Daoy (cell line): ENCODE data around the gene SPATA12. TPM values are rescaled to one million over a fixed set of nuclear protein-coding genes. Genes with fewer than 3 reads are reported as not detected.

Experiments
- DNase-seq: peaks from one replicate; pipeline ENCODE4 v3.0.0-alpha.2; 2015; ENCODE audit warnings: low read depth
- total RNA-seq: library from RNA; depleted of rRNA; stranded (reverse); fragments of >200 nt; shearing (Covaris generic); gene quantifications from 2 replicates; pipeline ENCODE4 v1.2.3, GENCODE V29; 2014; rRNA removed

The SPATA12 gene, protein sequence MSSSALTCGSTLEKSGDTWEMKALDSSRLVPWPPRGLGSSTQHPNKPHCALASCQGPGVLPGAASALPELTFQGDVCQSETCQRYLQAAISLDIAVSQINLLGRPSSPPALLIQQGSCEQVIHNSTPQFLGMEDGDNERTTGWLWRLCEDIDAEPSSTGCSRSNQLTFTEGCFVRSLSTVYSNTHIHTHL
- total RNA-seq = 0.34 TPM in 1 of 2 replicates, not detected in the other

DNA sequence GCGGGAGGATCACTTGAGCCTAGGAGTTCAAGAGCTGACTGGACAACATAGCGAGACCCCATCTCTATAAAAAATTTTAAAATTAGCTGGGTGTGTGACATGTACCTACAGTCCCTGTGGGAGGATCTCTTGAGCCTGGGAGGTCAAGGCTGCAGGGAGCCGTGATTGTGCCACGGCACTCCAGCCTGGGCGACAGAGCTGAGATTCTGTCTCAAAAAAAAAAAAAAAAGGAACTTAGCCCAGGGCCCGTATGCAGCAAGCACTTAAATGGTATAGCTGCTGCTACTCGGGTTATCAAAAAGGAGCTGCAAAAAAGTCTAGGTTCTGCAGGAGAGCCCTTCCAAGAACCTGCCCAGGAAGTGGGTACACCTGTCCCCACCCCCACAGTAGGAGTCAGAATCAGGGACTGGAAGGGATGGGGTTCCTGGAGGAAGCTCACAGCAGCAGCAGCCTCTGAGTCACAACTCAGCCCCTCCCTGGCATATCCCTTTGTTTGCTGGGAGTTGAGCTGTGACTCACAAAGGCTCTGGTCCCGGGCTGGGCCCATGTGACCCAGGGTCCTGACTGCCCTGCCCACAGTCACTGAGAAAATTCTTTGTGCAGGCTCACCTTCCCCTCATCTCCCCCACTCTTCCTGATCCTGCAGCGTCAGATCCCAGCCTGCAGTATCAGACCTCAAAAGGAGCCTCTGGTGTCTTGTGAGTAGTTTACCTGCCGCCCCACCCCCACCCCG lies at the start of gene SPATA12:
TSS of gene SPATA12 (plus strand) at position 576 of the 733 bp plus-strand sequence. CDS start 13,031 bp downstream, outside the sequence.
- DNase-seq = peak; percentile 94

DNA sequence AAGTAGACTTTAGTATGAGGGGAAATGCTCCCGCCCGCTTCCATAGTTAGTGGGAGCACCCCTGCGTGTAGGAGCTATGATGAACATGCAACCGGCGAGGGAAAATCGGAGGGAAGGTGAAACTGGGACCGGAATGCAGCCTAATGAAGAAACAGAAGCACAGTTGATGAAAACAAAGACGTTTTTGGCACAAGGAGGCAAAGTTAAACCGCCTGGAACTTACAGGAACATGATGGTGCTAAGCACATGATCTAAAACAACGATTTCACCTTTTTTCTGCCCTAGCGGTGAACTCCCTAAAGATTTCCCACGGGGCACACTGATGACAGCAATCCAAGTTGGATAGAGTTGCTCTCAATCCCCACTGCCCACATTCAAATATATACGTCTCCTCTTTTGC lies 49.4 kb upstream of the SPATA12 start:
- no peak for DNase-seq

DNA sequence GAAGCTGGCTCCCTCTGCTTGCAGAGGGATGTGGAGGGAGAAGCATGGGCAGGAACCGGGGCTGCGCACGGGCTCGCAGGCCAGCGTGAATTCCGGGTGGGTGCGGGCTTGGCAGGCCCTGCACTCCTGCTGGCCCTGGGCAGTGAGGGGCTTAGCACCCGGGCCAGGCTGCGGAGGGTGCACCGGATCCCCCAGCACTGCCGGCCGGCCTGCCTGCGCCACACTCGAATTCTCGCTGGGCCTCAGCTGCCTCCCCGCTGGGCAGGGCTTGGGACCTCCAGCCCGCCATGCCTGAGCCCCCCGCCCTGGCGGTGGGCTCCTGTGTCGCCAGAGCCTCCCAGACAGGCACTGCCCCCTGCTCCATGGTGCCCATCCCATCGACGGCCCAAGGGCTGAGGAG lies 47.6 kb upstream of the SPATA12 start:
- DNase-seq = no peak

DNA sequence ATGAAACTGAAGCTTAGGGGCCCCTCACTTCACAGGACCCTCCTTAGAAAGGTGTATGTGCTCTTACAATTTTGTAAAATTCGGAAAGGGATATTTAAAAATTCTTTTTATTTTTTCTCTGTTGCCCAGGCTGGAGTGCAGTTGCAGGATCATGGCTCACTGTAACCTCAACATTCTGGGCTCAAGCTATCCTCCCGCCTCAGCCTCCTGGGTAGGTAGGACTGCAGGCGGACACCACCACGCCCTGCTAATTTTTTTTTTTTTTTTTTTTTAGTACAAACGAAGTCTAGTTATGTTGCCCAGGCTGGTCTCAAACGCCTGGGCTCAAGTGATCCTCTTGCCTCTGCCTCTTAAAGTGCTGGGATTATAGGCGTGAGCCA lies 45.1 kb upstream of the SPATA12 start:
- no peak for DNase-seq

DNA sequence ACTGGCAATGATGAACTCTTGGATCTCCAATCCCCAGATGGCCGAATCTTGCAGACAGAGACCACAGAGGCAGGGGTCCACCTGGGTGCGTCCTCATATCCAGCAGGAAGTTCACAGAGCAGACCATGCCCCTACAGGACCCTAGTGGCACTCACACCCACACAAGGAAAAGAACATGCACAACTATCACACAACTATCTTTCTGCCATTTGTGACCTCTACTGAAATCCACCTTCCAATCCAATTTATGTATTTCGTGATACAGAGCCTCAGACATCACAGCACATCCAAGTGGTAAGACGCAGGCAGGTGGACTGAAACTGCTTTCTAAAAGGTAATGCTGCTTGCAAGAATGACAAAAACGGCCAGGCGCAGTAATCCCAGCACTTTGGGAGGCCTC lies 44.6 kb upstream of the SPATA12 start:
- no peak for DNase-seq

DNA sequence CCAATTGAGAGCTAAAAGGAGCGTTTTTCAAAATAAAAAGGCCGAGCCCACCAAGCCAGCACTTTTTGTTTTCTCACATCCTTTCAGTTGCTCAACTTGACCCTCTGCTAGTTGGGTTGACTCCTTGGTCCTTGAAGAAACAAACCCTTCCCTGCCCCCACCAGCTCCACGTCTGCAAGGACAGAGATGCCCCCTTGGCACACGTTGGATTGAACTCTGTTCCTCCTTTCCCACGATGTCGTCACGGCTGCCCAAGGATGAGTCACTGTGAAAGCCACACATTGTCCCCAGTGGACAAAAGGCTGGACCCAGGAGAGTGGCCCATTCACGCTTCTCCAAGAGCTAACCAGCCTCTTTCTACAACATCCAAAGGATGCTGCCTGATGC lies 43.0 kb upstream of the SPATA12 start:
- peak; percentile 61 for DNase-seq

DNA sequence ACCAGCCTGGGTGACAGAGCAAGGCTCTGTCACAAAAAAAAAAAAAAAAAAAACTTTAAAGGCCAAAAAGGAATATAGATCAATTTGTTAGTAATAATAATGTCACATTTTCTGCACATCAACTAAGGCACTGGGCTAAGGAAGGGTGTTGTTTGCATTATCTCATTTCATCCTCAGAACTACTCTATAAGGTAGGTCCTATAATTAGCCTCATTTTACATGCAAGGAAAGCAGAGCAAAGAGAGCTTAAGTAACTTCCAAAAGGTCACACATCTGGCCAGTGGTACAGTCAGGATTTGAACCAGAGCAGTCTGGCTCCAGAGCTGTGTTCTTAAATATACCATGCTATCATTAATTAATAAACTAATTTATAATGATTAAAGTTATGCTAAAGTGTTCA lies 42.2 kb upstream of the SPATA12 start:
- no peak for DNase-seq

DNA sequence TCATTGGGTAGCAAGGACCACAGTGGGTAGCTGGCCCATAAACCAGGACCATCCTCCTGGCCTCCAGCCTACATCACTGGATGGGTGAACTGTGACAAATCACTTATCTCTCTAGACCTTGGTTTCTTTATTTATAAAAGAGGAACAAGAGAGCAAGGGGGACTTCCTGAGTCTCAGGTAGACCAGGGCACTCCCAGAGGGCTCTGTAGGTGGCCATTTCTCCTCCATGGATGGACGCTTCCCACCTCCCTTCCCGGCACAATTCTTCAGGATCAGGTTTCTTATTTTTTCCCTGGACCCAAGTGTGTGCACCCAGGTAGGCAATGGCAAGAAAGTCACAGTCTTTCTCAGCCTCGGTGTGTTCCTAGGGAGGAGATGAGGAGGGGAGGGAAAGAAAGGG lies 41.4 kb upstream of the SPATA12 start:
- DNase-seq = no peak

DNA sequence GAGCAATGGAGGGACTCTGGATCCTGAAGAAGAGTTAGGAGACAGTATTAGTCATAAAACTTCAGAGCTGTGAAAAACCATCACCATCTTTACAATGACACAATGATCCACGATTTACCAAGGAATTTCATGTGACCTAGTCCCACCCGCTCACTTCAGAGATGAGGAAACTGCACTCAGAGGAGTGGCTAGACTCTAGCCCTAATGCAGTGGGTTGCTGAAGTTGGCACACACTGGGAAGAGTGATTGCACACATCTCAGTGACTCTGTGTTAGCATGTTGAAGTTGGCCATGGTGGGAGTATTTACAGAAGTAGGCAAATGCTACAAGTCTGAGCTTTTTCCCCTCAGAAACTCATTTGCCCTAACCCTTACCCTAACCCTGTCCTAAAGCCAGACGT lies 35.2 kb upstream of the SPATA12 start:
- DNase-seq = no peak

DNA sequence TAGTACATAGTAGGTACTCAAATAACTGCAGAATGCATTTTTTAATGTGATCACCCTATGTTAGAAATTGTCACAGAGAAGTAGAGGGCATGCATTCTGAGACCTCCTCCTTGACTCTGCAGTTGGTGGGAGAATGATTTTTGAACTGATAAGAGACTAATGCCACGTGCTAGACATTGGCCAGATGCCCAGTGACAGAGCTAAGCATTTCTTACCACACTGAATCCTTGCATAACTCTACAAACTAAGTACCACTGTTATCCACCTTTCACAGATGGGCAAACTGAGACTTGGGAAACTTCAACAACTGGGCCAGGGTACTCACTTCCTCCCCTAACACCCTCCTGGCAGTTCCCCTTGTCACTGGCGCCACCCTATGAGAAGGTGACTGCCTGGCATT lies 33.5 kb upstream of the SPATA12 start:
- DNase-seq = peak; percentile 26

DNA sequence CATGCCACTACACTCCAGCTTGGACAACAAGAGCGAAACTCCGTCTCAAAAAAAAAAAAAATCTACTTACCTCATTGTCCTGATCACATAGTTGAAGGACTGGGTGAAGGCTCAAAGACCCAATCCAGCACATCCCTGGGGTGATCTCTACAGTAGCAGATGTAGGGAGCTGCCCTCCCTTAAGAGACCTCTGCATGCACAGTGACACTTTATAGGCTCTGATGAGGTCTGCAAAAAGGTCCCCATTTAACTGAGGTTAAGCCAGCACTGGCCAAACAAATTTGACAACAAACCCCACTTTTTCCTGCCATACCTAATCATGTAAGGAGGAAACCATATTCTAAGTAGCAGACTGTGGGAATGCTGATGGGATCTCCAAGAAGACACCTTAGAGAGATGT lies 31.1 kb upstream of the SPATA12 start:
- DNase-seq = no peak

DNA sequence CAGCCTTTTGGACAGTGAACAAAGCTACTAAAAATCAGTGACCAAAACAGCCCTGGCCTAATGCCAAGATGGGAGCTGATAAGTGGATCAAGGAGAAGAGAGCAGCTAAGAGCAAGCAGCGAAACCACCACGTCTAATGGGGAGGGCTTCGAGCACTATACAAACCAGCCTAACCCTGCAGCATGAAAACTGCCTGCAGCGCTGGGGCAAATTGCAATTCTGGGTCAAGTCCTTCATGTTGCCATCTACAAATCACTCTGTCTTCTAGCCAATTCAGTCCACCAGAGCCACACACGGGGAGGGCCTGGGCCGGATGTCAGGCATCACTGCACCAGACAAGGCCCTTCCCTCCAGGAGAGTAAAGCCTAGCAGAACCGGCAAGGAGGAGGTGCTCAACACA lies 30.5 kb upstream of the SPATA12 start:
- no peak for DNase-seq

DNA sequence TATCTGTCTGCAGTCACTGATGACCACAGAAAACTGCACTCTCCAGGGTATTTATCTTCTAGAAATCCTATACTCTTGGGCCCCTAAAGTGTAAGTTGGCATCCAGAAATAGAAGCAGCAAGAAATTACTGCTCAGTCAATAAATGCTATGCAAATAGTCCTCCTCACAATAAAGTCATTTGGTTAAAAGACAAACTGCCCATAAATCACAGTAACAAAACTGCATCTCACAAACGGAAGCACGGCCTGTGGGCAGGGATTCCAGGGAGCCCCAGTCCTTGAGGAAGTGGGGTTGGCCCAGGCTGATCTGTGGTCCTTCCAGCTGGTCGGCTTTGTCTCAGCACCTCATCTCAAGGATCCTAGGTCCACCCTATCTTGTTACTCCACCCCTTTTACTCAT lies 29.7 kb upstream of the SPATA12 start:
- no peak for DNase-seq

DNA sequence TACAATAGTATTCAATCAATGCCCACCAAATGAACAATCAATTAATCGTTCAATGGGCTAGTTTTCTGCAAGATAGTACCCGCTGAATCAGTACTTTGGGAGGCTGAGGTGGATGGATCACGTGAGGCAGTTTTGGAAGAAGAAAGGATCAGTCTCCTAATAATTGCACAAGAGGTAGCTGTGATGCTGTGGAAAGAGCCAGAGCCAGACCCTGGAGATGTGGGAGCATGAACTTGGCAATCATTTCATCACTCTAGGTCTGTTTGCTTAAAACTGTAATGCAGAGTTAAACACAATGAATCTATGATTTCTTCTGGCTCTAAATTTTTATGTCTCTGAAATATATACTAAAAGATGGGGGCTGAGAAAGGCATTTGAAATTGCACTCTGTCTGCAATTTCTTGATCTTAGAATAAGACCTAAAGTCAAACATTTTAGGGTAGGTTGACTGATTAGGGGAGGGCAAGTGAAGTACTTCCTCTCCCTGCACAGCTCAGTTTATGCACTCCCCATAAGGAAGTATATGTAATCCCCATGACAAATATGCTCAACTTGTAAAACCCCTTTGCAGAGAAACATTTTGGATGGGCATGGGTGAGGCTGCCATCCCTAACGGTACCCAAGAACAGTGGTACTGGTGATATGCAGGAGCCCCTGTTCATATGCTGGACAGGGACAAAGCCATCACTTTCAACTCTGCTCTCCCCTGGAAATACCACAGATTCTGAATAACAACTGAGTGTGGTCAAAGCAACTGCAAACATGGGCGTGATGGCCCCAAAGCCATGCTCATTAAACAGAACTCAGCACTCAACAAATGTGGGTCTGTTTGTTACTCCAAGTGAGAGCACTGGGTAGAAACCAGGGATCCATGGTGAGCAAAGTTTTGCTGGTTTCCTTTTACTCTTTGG lies 28.6 kb upstream of the SPATA12 start:
- no peak for DNase-seq

DNA sequence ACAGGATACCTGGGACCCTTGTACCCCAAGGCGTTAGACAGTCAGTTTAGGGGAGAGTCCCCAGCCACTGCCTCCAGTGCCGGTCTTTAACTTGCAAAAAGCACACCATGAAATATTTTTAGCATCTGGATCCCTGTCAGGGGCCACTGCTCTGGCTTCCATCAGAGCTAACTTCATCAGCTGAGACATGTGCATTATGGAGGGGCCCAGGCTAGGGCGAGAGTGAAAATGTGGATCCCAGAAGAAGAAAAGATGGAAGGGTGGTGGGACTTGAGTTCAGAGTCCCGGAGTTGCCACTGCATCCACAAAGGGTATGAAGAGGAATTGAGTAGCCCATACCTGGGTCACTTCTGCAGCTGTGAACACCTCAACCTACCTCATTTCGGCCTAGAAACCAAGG lies 23.5 kb upstream of the SPATA12 start:
- DNase-seq = no peak

DNA sequence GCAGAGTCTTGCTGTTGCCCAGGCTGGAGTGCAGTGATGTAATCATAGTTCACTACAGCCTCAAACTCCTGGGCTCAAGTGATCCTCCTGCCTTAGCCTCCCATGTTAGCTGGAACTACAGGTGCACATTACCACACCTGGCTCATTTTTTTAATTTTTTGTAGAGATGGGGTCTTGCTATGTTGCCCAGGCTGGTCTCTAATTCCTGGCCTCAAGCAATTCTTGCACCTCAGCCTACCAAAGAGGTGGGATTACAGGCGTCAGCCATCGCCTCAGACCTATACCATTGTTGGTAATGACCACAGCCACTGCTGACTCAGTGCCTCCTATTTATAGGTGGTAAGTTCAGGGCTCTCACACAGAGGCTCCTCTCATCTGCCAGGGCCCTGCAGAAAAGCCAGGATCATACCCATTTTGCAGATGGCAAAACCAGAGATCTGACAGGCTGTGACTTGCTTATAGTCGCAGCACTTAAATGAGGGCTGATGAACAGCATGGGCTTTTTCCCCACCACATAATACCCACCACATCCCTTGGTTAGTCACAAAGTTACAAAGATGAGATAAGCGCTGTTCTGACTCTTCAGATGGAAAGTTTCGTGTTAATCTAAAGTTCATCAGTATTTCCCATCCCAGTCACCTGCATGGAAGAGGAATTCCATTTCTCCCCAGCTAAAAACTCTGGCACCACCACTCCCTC lies 21.8 kb upstream of the SPATA12 start:
- no peak for DNase-seq

DNA sequence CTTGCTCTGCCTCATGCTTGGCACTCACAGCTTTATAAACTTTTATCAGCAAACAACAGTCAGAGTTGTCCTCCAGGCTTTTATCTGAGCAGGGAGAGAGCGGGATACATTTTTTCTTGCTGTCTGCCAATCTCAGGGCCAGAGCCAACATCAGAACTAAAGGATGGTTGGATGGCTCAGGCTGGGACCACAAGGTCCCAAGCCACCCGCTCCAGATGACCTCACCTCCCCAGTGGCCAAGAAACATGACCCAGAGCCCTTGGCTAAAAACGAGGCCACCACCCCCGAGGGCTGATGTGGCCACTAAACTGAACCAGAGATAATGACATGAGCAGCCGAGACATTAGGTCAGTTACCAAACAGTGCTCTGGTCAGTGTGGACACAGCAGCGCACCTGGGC lies 18.8 kb upstream of the SPATA12 start:
- no peak for DNase-seq

DNA sequence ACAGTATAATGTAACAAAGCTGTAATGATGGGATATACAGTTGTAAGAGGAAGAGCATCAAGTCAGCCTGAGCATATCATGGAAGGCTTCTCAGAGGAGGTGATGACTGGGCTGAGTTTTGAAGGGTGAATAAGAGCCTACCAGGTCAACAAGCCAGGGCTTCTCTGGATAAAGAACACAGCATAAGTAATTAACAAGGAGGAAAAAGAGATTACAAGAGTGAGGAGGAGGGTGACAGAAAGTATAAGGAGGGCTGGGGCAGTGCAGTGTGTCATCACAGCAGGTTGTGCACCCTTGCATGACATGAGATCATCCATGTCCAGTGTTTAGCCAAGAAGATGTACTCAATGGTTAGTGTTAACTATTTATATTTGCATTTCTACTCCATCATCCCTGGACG lies 16.9 kb upstream of the SPATA12 start:
- DNase-seq = no peak

DNA sequence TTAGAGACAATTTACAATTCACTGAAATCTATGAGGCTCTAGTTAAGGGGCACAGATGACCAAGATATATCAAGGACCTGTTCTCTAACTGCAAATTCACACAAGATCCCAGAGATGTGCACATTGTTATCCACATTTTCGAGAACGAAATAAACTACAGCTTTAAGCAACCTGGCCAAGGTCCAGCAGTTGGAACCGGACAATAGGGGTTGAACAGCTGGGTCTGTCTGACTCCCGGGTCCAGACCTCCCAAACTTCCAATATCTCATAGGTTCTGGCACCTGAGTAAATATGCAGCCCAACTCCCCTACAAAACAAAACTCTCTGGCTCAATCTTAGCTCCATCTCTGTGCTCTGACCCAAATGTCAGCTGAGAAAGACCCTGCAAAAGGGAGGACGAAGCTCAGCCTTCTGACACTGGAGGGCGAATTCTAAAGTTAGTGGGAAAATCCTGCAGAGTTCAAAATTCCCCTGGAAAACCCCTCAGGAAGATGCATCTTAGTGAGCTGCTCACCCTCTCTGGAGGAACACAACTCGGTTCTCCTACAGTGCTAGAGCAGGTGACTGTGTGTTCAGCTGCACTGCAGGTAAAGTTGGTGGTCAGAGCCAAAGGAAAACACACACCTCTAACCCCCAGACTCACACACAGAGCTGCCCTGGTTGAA lies 14.2 kb upstream of the SPATA12 start:
- DNase-seq = no peak

DNA sequence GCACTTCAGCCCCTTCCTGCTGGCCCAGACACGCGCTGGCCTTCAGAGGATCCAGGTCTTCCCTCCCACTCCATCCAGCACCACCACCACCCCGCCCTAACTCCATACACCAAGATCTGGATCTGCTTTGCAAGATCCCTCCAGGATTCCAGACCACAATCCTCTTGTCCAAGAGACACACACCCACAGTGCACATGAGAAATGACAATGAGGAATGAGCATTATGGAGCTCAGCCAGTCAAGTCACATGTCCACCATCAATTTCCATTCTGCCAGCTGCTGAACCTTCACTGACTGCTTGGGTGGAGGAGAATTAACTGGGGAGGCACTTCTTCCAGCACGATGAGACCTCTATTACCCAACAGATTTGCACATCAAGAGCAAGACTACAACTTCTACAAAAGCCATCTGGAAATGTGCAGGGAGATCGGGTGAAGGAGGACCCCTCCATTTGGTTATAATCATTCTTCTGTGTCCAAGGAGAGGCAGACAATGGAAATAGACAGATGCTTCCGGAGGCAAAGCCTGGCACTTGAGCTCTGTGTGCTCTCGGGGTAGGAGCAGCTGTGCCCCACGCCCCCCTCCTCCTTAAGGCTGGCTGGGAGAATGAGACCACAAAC lies 12.3 kb upstream of the SPATA12 start:
- no peak for DNase-seq

DNA sequence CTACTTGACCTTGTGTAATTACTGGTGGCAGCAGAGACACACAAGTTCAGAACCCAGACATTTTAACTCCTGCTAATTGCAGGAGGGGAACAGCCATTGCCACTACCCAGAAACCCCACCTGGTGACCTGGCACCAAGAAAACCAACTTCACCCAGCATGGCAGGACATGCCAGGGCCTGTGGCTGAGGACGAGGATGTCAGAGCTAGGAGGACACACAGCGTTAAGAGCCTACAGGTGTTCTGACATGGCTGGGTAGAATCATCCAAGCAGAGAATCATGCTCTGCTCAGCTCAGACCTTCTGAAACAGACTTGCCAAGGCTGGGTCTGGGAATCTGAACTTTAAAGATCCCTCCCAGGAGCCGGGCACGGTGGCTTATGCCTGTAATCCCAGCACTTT lies 11.7 kb upstream of the SPATA12 start:
- DNase-seq = no peak
